Lower leg skin (tissue), 4 donors: ENCODE measurements around the gene CELF5. TPM values are rescaled to one million over a fixed set of nuclear protein-coding genes. Genes with fewer than 3 reads are reported as not detected.
"Not testable (repeated sequence)": the region's sequence is repeated elsewhere in the genome, so short reads cannot be mapped to it uniquely, and the experiment has no call there.

Experiments
- DNase-seq, 2 donors: peaks; one replicate each; pipeline ENCODE4 v3.0.0-alpha.2; 2019; ENCODE audit warnings: low spot score in 2 of 2
- H3K4me3 ChIP-seq: fragments of 200-600 bp; sonication (generic); 2 replicates; pipeline ENCODE4 v1.5.1; 2017; ENCODE audit warnings: mild to moderate bottlenecking, low read depth; ENCODE audit not compliant: poor library complexity, severe bottlenecking
- POLR2A ChIP-seq, 2 donors: fragments of 450-650 bp; IDR thresholded peaks; one replicate each; pipeline ENCODE4 v1.6.1; 2016 to 2017; ENCODE audit warnings: antibody characterized with exemption in 2 of 2, mild to moderate bottlenecking in 1 of 2, moderate library complexity in 1 of 2
- WGBS, 2 donors: methylation state at CpG; one replicate each; pipeline ENCODE4 v1.1.5; 2018; 5-methylcytosine and 5-hydroxymethylcytosine counted together
- intact Hi-C: fragments of 100-400 bp; cut with DNase I; formaldehyde crosslinking; loops from one replicate; pipeline ENCODE4 v1.15.0; 2023; ENCODE audit warnings: low total_unique reads
- total RNA-seq, 4 donors: library from RNA; depleted of rRNA; stranded (reverse); fragments of >200 nt; gene quantifications; one replicate each; pipeline ENCODE4 v1.1.0, GENCODE V29; 2016
- TF ChIP-seq, protein P1 (sequence below), 3 donors: fragments of 450-650 bp; IDR thresholded peaks; one replicate each; pipeline ENCODE4 v1.5.1; 2016; ENCODE audit warnings: antibody characterized with exemption in 3 of 3, mild to moderate bottlenecking in 3 of 3, moderate library complexity in 2 of 3

Gene CELF5
- total RNA-seq, 4 donors from 2014 or later: 0.20 to 0.39 TPM; not detected in 2

DNA sequence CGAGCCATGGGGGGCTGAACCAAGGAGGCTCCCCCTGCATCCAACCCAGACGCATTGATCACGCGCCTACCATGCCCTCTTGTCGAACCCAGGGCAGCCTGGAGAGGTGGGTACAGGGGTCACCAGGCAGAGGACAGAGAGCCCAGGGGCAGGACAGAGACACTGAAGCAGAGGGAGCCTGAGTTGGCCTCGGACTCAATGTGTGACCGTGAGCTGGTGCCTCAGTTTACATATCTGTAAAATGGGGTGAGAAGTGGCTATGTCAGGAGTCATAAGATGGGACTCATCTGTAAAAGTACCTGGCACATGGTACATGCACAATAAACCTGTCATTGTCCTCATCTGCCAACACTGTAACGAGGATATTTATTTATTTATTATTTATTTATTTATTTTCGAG is 117.8 kb downstream of the CELF5 start:
- H3K4me3 ChIP-seq: no peak overlapping the region
- intact Hi-C loops: no loop called here
- 79 to 83% methylated on average over 9 of the region's 9 CpGs for WGBS, 2 donors
- TF ChIP-seq, protein P1, sequence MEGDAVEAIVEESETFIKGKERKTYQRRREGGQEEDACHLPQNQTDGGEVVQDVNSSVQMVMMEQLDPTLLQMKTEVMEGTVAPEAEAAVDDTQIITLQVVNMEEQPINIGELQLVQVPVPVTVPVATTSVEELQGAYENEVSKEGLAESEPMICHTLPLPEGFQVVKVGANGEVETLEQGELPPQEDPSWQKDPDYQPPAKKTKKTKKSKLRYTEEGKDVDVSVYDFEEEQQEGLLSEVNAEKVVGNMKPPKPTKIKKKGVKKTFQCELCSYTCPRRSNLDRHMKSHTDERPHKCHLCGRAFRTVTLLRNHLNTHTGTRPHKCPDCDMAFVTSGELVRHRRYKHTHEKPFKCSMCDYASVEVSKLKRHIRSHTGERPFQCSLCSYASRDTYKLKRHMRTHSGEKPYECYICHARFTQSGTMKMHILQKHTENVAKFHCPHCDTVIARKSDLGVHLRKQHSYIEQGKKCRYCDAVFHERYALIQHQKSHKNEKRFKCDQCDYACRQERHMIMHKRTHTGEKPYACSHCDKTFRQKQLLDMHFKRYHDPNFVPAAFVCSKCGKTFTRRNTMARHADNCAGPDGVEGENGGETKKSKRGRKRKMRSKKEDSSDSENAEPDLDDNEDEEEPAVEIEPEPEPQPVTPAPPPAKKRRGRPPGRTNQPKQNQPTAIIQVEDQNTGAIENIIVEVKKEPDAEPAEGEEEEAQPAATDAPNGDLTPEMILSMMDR (IDR thresholded peaks at IDR 0.05): no peak
- TF ChIP-seq POLR2A (IDR thresholded peaks at IDR 0.05): no peak
- no peak for DNase-seq

DNA sequence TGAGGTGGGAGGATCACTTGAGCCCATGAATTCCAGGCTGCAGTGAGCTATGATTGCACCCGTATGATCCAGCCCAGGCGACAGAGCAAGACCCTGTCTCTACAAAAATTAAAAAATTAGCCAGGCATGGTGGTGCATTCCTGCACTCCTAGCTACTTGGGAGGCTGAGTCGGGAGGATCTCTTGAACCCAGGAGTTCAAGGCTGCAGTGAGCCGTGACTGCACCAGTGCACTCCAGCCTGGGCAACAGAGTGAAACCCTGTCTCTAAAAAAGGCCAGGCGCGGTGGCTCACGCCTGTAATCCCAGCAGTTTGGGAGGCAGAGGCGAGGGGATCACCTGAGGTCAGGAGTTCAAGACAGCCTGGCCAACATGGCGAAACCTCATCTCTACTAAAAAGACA is 118.5 kb downstream of the CELF5 start:
- intact Hi-C loops, DNase-seq, H3K4me3 ChIP-seq: not testable (repeated sequence)
- WGBS, 2 donors: 78 to 86% methylated on average over 9 of the region's 9 CpGs

DNA sequence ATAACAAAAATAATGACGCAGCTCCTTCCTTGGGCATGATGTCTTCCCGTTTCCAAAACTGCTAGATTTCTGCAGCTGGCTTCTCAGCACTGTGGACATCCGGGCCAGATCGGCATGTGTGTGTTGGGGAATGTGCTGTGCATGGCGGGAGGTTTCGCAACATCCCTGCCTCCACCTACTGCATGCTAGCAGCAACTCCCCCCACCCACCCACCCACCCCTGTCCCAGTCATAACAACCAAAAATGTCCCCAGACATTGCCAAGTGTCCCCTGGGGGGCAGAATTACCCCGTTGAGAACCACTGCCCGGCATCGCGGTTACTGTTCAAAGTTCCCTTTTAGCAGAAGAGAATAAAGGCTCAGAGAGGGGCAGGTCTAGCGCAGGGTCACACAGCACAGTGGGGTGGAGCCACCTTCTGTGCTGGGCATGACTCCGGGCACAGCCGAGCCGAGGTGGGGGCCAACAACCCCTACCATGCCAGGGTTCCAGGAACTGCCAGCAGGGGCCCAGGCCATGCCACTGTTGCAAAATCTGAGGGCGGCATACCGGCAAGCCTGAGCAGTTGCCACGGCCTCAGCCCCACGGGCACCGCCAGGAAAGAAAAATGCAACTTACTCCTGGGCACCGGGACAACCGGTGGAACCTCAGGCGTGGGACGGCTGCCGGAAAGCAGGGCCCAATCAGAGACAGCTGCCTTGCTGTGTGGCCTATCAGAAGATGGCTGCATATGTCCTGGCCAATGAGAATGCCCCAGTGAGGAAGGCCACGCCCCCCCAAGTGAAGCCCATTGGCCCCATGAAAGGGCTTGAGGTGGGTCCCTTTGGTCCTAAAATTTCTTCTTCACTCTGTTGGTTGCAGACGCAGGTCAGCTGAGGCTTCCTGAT is 119.4 kb downstream of the CELF5 start:
- intact Hi-C loops: no loop called here
- no peak overlapping the region for H3K4me3 ChIP-seq
- peak; percentile 89 to 98 for DNase-seq
- 7 to 9% methylated on average over 22 to 26 of the region's 26 CpGs for WGBS, 2 donors
- no peak for TF ChIP-seq POLR2A (IDR thresholded peaks at IDR 0.05)

DNA sequence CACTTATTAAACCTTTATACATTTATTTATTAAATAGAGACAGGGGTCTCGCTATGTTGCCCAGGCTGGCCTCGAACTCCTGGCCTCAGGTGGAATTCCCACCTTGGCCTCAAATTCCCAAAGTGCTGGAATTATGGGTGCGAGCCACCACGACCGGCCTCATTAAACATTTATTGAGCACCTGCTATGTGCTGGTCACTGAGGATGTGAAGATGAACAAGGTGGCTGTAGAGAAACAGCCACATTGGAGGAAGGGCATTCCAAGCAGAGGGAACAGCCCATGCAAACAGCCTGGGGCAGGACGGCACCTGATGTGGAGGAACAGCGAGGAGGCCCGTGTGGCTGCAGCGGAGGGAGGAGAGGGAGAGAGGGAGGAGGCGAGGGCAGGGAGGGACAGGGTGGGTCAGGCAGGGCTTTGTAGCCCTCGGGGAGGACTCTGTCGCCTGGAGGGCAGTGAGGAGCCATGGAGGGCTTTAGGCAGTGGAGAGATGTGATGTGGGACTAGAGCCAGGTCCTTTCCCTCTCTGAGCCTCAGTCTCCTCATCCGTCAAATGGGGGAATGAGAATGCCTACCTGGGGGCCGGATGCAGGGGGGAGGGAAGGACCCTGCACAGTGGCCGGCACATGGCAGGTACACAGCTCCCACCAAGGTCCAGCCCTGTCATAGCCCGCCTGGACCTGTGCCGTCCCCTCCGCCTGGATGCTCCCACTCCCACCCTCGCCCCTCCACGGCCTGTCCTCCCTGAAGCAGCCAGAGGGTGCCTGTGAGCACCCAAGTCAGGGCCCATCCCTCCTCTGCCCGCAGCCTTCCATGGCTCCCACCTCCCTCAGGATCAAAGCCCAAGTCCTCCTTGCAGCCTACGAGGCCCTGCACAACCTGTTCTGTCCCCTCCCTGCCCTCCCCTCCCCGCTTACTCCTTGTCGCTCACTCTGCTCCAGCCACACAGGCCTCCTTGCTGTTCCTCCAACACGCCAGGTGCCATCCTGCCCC is 120.4 kb downstream of the CELF5 start:
- no peak overlapping the region for H3K4me3 ChIP-seq
- WGBS, 2 donors: 68 to 73% methylated on average over 18 to 25 of the region's 25 CpGs
- intact Hi-C loops: no loop called here
- no peak for DNase-seq
- TF ChIP-seq, protein P1 (IDR thresholded peaks at IDR 0.05): no peak
- no peak for TF ChIP-seq POLR2A (IDR thresholded peaks at IDR 0.05)

DNA sequence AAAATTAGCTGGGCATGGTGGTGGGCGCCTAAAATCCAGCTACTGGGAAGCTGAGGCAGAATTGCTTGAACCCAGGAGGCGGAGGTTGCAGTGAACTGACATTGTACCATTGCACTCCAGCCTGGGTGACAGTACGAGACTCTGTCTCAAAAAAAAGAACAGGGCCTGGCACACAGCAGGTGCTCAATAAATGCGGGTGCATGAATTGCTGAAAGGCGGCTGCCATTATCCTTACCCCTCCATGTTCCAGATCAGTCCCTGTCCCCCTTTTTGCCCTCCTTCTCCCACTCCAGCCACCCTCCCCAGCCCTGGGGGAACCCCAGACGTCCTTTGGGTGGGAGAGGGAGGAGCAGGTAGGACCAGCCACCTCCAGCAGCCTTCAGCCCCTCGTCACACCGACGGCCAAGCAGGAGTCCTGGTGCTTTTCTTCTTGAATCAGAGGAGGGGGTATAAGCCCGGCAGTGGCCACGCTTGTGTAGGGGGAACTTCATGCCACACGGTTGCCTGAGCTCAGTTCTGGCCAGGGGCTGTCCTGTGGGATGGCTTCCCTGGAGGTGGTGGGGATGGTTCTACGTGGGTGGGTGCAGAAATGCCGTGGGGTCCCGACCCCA is 121.5 kb downstream of the CELF5 start:
- no peak for TF ChIP-seq POLR2A (IDR thresholded peaks at IDR 0.05)
- TF ChIP-seq, protein P1 (IDR thresholded peaks at IDR 0.05): no peak
- no peak overlapping the region for H3K4me3 ChIP-seq
- intact Hi-C loops: no loop called here
- no peak for DNase-seq
- WGBS, 2 donors: 48 to 51% methylated on average over 14 to 15 of the region's 15 CpGs

Other genes with a start within 250 kb of the CELF5 start
- gene TLE6, start 247.1 kb upstream of the CELF5 start, total RNA-seq: 1 to 10 TPM in 2 of 4 donors, not detected in 2; 1.5 to 1.8 TPM
- 10 to 100 TPM; 25.3 to 40.1 (median 33.5) TPM for gene TLE2, start 195.4 kb upstream of the CELF5 start, total RNA-seq
- gene TLE5, start 162.2 kb upstream of the CELF5 start, total RNA-seq: 100 to 1,000 TPM; 329 to 533 (median 387) TPM
- 10 to 100 TPM; 42.5 to 63.8 (median 56.5) TPM for gene GNA11, start 130.3 kb upstream of the CELF5 start, total RNA-seq
- gene GNA15, start 88.6 kb upstream of the CELF5 start, total RNA-seq: 100 to 1,000 TPM in 1 of 4 donors, 10 to 100 TPM in 3; 74.3 to 105 (median 84.2) TPM
- gene S1PR4, start 45.9 kb upstream of the CELF5 start, total RNA-seq: 1 to 10 TPM in 2 of 4 donors, under 1 TPM in 1, not detected in 1; 0.19 to 3.4 (median 2.2) TPM
- 10 to 100 TPM; 28.4 to 40.4 (median 32.5) TPM for gene NCLN, start 38.7 kb upstream of the CELF5 start, total RNA-seq
- 100 to 1,000 TPM; 102 to 236 (median 158) TPM for gene NFIC, start 141.9 kb downstream of the CELF5 start, total RNA-seq